Measurements from ENCODE around the gene ESRRG. TPM values are rescaled to one million over a fixed set of nuclear protein-coding genes. Genes with fewer than 3 reads are reported as not detected.

Gene ESRRG
- total RNA-seq, 1 donor from 2014 or later = not detected

DNA sequence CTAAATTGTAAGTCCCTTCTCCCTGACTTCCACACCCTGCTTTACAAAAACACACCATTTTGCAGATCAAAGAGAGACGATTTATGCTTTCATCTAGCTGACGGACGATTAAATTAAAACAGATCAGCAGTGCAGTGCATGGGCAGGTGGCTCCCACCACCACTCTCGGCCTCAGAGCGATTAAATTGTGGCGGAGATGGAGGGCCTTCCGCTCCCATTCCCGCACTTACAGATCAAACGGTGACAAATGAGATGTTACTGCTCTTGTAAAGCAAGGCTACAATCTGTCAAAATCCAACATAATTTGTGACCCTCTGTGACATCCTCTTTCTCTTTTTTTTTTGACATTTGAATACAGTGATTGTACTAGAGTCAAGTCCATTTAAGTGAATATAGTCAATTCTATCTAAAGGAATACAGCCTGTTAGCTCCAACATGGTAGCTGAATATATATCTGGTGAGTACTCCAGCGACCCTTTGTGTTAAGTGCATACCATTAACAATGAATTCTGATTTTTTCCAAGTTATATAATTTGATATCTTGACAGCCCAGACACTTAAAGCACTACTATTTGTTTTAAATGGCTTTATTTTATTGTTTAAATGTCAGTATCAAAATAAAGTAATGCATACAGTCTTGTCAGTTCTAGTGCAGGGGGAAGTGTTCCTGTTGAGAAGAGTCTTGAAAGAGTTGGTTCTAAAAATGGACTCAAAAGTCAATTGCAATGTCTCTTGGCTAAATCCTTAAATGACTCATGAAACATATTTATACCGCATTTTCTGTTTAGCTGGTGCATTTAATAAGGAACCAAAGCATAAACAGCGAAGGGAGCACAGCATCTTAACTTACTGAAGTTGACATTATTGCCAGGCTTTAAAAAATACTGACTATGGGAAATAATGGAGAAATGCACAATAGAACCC lies 109.0 kb downstream of the ESRRG start:
- H3K4me3 ChIP-seq = no peak overlapping the region
- intact Hi-C loops (cut with DNase I) = no loop called here
- DNase-seq (ENCODE audit: low spot score in 2 of 2) = no peak
- no peaks in the 10 kb centered on the region for H3K36me3 ChIP-seq
- no peaks in the 10 kb centered on the region for H3K4me1 ChIP-seq
- no peaks in the 10 kb centered on the region for H3K9me3 ChIP-seq
- H3K27me3 ChIP-seq = no peaks in the 10 kb centered on the region
- no peak for TF ChIP-seq CTCF (IDR thresholded peaks at IDR 0.05)
- no peak overlapping the region for H3K27ac ChIP-seq

DNA sequence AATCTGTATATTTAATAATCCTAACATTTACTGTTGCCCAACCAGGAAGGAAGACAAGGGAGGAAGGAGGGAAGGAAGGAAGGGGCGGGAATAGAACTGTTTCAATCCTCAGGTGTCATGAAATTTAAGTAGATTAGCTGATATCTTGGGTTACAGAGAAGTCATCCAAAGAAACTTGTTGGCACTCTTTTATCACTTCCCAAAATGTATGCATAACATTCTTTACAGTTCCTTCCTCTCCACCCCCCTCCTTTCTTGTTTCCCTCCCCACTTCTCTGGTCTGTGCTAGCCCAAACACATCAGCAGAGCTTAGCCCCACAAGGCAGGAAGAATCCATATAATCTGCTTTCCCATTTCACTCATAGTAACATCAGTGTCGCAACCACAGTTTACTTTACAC lies 110.9 kb downstream of the ESRRG start:
- Histone ChIP-seq H3K27ac (no peak overlapping the region), H3K9me3 (no peaks in the 10 kb centered on the region), H3K4me1 (no peaks in the 10 kb centered on the region), H3K4me3 (no peak overlapping the region), H3K36me3 (no peaks in the 10 kb centered on the region), H3K27me3 (no peaks in the 10 kb centered on the region)
- TF ChIP-seq CTCF (IDR thresholded peaks at IDR 0.05) = no peak
- DNase-seq (ENCODE audit: low spot score in 2 of 2) = no peak
- intact Hi-C loops (cut with DNase I) = no loop called here

GRCh38 chr1:216607067-216607697 lies 116.0 kb downstream of the ESRRG start:
- H3K9me3 ChIP-seq = no peaks in the 10 kb centered on the region
- H3K27me3 ChIP-seq = no peaks in the 10 kb centered on the region
- no peaks in the 10 kb centered on the region for H3K36me3 ChIP-seq
- intact Hi-C loops (cut with DNase I) = no loop called here
- no peak overlapping the region for H3K27ac ChIP-seq
- H3K4me1 ChIP-seq = no peaks in the 10 kb centered on the region
- H3K4me3 ChIP-seq = no peak overlapping the region
- TF ChIP-seq CTCF (IDR thresholded peaks at IDR 0.05) = no peak
- no peak for DNase-seq (ENCODE audit: low spot score in 2 of 2)

DNA sequence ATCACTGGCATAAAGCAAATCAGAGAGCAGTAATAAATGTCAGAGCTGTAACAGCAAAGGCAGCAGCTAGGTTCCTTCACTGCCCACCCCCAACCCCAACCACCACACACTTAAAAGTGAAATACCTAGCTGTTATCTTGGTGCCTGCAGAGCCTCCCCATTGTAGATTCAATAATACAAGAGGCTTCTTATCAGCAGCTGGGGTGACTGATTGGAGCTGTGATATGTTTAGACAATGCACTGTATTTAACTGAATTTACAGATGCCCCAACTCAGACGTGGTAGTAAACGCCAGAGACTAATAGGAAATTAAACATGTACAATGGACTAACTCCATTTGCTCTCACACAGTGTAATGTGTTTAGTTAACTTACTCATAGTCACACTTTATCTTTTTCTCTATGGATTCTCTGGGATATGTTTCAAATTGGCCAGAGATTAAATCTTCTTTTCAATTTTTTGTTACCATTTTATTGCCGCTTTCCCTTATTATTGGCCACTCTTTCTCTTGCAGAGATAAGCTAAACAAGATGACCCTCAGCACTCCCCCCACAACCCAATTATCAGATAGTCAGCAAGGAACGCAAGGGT lies 117.1 kb downstream of the ESRRG start:
- TF ChIP-seq CTCF (IDR thresholded peaks at IDR 0.05) = no peak
- H3K27me3 ChIP-seq = no peaks in the 10 kb centered on the region
- no peak for DNase-seq (ENCODE audit: low spot score in 2 of 2)
- no peaks in the 10 kb centered on the region for H3K4me1 ChIP-seq
- intact Hi-C loops (cut with DNase I) = no loop called here
- no peaks in the 10 kb centered on the region for H3K9me3 ChIP-seq
- H3K36me3 ChIP-seq = no peaks in the 10 kb centered on the region
- H3K27ac ChIP-seq = no peak overlapping the region
- no peak overlapping the region for H3K4me3 ChIP-seq

DNA sequence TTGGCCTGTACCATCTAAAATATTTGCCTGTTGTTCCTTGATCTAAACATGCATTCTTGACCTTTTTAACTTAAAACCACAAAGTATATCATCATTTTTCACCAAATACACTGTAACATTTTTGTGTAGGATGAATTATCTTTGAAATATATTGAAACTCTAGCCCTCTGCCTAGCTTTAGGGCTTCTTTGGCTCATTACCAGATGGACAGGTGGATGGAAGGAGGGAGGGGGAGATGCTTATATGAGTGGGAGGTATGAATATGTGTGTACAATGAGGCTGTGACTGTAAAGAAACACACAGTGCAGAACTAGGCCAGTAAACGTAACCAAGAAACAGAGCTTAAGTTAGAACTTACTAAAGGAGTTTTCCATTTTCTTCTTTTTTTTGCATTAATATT lies 118.5 kb downstream of the ESRRG start:
- Histone ChIP-seq H3K27ac (no peak overlapping the region), H3K4me3 (no peak overlapping the region), H3K4me1 (no peaks in the 10 kb centered on the region), H3K9me3 (no peaks in the 10 kb centered on the region), H3K27me3 (no peaks in the 10 kb centered on the region), H3K36me3 (no peaks in the 10 kb centered on the region)
- no peak for DNase-seq (ENCODE audit: low spot score in 2 of 2)
- TF ChIP-seq CTCF (IDR thresholded peaks at IDR 0.05) = no peak
- intact Hi-C loops (cut with DNase I) = no loop called here
